ENCODE data around the gene RFC1. TPM values are rescaled to one million over a fixed set of nuclear protein-coding genes. Genes with fewer than 3 reads are reported as not detected.
"Not testable (repeated sequence)": the region's sequence is repeated elsewhere in the genome, so short reads cannot be mapped to it uniquely, and the experiment has no call there.

RFC1 gene, protein sequence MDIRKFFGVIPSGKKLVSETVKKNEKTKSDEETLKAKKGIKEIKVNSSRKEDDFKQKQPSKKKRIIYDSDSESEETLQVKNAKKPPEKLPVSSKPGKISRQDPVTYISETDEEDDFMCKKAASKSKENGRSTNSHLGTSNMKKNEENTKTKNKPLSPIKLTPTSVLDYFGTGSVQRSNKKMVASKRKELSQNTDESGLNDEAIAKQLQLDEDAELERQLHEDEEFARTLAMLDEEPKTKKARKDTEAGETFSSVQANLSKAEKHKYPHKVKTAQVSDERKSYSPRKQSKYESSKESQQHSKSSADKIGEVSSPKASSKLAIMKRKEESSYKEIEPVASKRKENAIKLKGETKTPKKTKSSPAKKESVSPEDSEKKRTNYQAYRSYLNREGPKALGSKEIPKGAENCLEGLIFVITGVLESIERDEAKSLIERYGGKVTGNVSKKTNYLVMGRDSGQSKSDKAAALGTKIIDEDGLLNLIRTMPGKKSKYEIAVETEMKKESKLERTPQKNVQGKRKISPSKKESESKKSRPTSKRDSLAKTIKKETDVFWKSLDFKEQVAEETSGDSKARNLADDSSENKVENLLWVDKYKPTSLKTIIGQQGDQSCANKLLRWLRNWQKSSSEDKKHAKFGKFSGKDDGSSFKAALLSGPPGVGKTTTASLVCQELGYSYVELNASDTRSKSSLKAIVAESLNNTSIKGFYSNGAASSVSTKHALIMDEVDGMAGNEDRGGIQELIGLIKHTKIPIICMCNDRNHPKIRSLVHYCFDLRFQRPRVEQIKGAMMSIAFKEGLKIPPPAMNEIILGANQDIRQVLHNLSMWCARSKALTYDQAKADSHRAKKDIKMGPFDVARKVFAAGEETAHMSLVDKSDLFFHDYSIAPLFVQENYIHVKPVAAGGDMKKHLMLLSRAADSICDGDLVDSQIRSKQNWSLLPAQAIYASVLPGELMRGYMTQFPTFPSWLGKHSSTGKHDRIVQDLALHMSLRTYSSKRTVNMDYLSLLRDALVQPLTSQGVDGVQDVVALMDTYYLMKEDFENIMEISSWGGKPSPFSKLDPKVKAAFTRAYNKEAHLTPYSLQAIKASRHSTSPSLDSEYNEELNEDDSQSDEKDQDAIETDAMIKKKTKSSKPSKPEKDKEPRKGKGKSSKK
- total RNA-seq = 43.4 TPM

- peak; percentile 97 for DNase-seq
Measured at GRCh38 chr4:39365830-39366771, at the start of gene RFC1. Gene RFC1 (minus strand): TSS chr4:39366362. CDS start chr4:39366241, 121 bp downstream.

DNA sequence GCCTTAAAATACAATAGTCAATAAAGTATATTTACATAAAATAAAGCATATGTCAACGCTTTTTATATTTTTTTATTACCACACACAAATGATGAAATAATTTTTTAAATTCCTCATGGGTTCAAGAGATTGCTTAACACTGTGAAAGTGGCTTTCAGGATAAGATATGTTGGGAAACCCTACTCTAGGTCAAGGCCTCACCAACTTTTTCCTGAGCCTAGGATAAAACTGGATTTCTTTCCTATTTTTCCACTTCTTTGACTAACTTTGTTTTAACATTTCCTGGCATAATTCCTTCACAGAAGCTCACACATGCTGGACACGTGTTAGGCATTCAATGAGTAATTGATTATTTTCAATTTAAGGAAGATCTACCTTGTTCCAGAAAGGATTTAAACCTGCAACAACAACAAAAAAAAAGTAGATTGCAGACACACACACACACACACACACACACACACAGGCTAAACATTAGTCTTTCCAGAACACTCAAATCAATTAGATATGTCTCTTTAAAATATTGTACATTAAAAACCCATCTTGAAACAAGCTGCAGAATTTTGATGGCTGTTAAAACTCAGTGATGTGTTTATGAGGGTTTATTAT is 49.6 kb upstream of the RFC1 start:
- no peak for DNase-seq

GRCh38 chr4:39411561-39411960 is 45.4 kb upstream of the RFC1 start:
- not testable (repeated sequence) for DNase-seq

GRCh38 chr4:39410415-39410814 is 44.3 kb upstream of the RFC1 start:
- no peak for DNase-seq

DNA sequence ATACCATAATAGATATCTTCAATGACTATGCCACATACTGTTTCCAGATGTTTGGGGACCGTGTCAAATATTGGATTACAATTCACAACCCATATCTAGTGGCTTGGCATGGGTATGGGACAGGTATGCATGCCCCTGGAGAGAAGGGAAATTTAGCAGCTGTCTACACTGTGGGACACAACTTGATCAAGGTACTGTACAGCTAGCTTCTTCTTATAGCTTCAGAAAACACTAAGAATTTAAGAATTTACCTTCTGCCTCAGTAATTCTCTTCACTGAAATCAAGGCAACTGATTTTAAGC is 41.4 kb upstream of the RFC1 start:
- no peak for DNase-seq

- DNase-seq = no peak
Measured at GRCh38 chr4:39406763-39407583, 40.8 kb upstream of the RFC1 start, which contains the start of gene KLB. Gene KLB (plus strand): TSS chr4:39406930. CDS start chr4:39406950, 20 bp downstream.

DNA sequence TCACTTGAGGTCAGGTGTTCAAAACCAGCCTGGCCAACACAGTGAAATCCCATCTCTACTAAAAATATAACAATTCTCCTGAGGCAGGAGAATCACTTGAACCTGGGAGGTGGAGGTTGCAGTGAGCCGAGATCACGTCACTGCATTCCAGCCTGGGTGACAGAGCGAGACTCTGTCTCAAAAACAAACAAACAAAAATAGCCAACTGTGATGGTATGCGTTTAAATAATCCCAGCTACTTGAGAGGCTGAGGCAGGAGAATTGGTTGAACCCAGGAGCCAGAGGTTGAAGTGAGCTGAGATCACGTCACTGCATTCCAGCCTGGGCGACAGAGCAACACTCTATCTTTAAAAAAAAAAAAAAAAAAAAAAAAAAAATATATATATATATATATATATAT is 35.5 kb upstream of the RFC1 start:
- DNase-seq = not testable (repeated sequence)

GRCh38 chr4:39394706-39395105 is 28.5 kb upstream of the RFC1 start:
- no peak for DNase-seq

DNA sequence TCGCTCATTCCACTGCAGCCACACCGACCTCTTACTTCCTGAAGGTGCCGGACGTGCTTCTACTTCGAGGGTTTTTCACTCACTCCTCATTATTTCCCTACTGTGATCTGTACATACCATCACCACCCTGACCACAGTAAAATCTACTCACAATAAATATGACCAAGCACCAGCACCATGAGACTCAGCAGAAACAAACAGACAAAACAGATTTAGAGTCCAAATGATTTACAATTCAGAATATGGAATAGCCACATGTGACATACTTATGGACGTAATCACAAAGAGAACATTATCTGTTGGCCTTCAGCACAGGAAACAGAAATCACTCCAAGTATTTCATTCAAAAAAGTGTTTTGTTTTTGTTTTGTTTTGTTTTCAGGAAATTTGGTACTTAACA is 24.4 kb upstream of the RFC1 start:
- DNase-seq = no peak

GRCh38 chr4:39384563-39384962 is 18.4 kb upstream of the RFC1 start:
- DNase-seq = no peak

DNA sequence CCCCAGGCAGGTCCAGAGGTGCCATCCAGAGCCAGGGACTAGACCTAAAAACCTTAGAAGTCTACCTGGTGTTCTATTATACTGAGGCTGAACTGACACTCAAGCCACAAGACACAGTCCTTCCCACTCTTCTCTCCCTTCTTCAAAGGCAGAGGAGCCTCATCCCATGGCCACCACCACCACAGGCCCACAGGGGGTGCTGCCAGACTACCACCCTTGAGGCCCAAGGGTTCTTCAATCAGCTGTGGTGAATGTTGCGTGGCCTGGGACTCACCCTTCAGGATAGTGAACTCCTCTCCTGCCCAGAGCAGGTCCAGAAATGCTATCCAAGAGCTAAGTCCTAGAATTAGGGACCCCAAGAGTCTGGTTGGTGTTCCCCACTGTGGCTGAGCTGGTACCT is 17.5 kb upstream of the RFC1 start:
- DNase-seq = no peak

GRCh38 chr4:39375478-39375877 is 9.3 kb upstream of the RFC1 start:
- DNase-seq = no peak

- DNase-seq = not testable (repeated sequence)
Measured at GRCh38 chr4:39371209-39371608, 5.0 kb upstream of the RFC1 start.

- no peak for DNase-seq
Measured at GRCh38 chr4:39369301-39369700, 3.1 kb upstream of the RFC1 start.

DNA sequence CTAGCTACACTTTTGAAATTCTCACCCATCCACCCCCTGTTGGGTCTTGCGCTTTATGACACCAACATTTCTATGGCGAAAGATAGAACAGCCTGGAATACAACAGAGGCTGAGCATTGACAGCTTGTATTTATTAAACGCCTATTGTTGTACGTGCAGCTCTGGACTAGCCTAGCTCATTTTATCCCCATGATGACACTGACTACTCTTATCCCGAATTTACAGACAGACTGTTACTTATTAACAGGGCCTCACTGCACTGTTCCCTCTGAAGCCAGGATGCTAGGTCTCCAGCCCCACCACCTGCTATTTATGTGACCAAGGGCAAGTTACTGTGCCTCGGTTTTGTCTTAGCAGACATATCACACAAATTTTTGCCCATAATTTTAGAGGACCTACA is 1.0 kb upstream of the RFC1 start:
- DNase-seq = no peak

DNA sequence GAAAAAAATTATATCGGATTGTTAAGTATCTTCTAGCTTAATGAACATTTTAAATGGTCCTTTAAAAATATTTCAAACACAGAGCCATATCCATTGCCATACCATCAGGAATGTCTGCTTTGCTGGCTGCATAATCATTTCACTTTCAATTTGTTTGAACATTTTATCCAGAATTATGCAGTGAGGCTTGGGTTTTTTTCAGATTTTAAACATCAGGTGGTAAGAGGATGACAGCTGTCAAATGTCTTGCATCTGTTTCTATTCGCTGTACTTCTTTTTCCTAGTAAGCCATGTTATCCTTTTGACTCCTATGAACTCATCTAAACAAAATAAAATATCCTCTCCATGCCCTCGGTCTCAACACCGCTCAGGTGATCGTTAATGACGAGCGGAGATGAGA is 802 bp downstream of the RFC1 start:
- DNase-seq = no peak

GRCh38 chr4:39363773-39364393 is 2.3 kb downstream of the RFC1 start:
- DNase-seq = no peak

DNA sequence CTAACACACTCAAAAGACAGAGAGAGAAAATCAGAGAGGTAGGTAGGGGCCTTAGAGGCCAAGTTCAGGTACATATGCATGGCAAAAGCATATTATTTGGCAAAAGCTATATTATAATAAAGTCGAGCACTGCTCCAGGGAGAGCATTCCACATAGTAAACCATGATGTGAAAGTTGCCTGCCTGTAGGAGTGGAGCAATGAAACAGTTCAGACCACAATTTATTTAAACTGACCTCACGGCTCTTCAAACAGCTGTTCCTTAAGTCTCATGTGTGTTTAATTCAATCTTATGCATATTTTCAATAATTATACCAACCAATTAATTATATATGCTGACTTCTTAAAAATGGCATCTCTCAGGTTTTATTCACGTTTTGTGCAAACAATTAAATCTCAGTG is 3.3 kb downstream of the RFC1 start:
- DNase-seq = no peak

GRCh38 chr4:39360611-39361010 is 5.6 kb downstream of the RFC1 start:
- DNase-seq = not testable (repeated sequence)

DNA sequence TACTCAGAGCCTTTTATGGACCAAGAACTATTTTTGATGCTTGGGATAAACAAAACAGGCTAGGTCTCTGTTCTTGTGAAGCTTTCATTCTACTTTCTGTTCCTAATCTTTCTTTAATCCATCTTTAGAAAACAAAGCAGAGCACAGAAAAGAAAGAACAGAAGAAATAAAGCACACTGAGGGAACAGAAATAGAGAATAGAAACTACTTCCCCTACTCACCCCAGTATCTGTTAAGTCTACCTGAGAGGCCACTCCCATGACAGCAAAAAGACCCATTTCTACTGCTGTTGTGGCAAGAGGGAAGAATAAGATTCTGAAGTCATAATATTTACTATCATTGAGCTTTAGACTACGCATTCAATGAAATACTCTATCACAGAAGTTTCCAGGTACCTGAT is 9.2 kb downstream of the RFC1 start:
- no peak for DNase-seq

Measured in tongue (tissue), 2 donors.